Activated CD8-positive, alpha-beta memory T cell treated with anti-CD3 and anti-CD28 coated beads, Interleukin-2, amount 50 U/mL, for 4 hours (primary cell): ENCODE results near the gene GKN1.

Experiments used
- DNase-seq: peaks from one replicate; pipeline ENCODE4 v3.0.0-alpha.2; 2020

Gene GKN1

GRCh38 chr2:69010437-69011194 lies 36.2 kb downstream of the GKN1 start:
- no peak for DNase-seq

GRCh38 chr2:69011611-69012157 lies 37.2 kb downstream of the GKN1 start:
- DNase-seq, result no peak

- DNase-seq, result peak; percentile 59
Measured at GRCh38 chr2:69012310-69013141, 38.1 kb downstream of the GKN1 start.

- DNase-seq, result no peak
Measured at GRCh38 chr2:69013142-69013839, 38.9 kb downstream of the GKN1 start, which contains the start of gene ANTXR1. ANTXR1 (plus strand) TSS chr2:69013179; CDS start chr2:69013500, 321 bp downstream.

- no peak for DNase-seq
Measured at GRCh38 chr2:69013840-69014821, 39.7 kb downstream of the GKN1 start.

- DNase-seq, result no peak
Measured at GRCh38 chr2:69017080-69017479, 42.6 kb downstream of the GKN1 start.

GRCh38 chr2:69017835-69018234 lies 43.4 kb downstream of the GKN1 start:
- no peak for DNase-seq

- no peak for DNase-seq
Measured at GRCh38 chr2:69018678-69019095, 44.3 kb downstream of the GKN1 start.

GRCh38 chr2:69020496-69021426 lies 46.3 kb downstream of the GKN1 start:
- no peak for DNase-seq

GRCh38 chr2:69021727-69022126 lies 47.3 kb downstream of the GKN1 start:
- DNase-seq, result no peak

- no peak for DNase-seq
Measured at GRCh38 chr2:69022548-69022947, 48.1 kb downstream of the GKN1 start.

- no peak for DNase-seq
Measured at GRCh38 chr2:69023236-69023635, 48.8 kb downstream of the GKN1 start.

- DNase-seq, result no peak
Measured at GRCh38 chr2:69026026-69026425, 51.6 kb downstream of the GKN1 start.

- no peak for DNase-seq
Measured at GRCh38 chr2:69026691-69027459, 52.4 kb downstream of the GKN1 start.
